Prostate gland (tissue), 2 donors: ENCODE data around the gene RC3H2. TPM values are rescaled to one million over a fixed set of nuclear protein-coding genes. Genes with fewer than 3 reads are reported as not detected.

Experiments used
- DNase-seq: peaks from one replicate; pipeline ENCODE4 v3.0.0-alpha.2; 2019; ENCODE audit warnings: low spot score
- H3K27ac ChIP-seq, 2 donors: fragments of 200-600 bp; sonication (generic); 2 replicates each; pipeline ENCODE4 v1.5.1; 2017 to 2019
- H3K27me3 ChIP-seq: fragments of 200-600 bp; sonication (generic); replicated peaks from 2 replicates; pipeline ENCODE4 v1.5.1; 2019; ENCODE audit not compliant: insufficient read depth
- H3K36me3 ChIP-seq, 2 donors: fragments of 200-600 bp; sonication (generic); 1 replicate in 1 of 2; 2 replicates in 1 of 2; pipeline versions ENCODE4 v1.5.1 to v1.8.1; 2017 to 2019
- H3K4me1 ChIP-seq: fragments of 200-600 bp; sonication (generic); replicated peaks from 2 replicates; pipeline ENCODE4 v1.5.1; 2019
- H3K4me3 ChIP-seq, 2 donors: fragments of 200-600 bp; sonication (generic); 2 replicates each; pipeline ENCODE4 v1.5.1; 2017 to 2019
- H3K9me3 ChIP-seq: fragments of 200-600 bp; sonication (generic); 2 replicates; pipeline ENCODE4 v1.5.1; 2017
- POLR2A ChIP-seq: fragments of 450-650 bp; IDR thresholded peaks from one replicate; pipeline ENCODE4 v1.6.1; 2016; ENCODE audit warnings: antibody characterized with exemption, mild to moderate bottlenecking
- POLR2AphosphoS5 ChIP-seq: sonication (generic); formaldehyde crosslinking; IDR thresholded peaks from one replicate; pipeline ENCODE4 v1.6.1; 2017; ENCODE audit warnings: antibody characterized with exemption
- WGBS: methylation state at CpG from one replicate; pipeline ENCODE4 v1.1.5; 2018; 5-methylcytosine and 5-hydroxymethylcytosine counted together
- intact Hi-C: fragments of 100-400 bp; cut with DNase I; formaldehyde crosslinking; loops from one replicate; pipeline ENCODE4 v1.14.2; 2022
- total RNA-seq, 2 donors: library from RNA; depleted of rRNA; stranded (reverse); fragments of >200 nt; gene quantifications; one replicate each; pipeline ENCODE4 v1.1.0, GENCODE V29; 2016
- TF ChIP-seq, protein P1 (sequence below), 4 experiments: fragments of 200-600 bp in 2 of 4; fragments of 450-650 bp in 2 of 4; sonication (generic) in 2 of 4; IDR thresholded peaks; 1 replicate in 3 of 4; 2 replicates in 1 of 4; pipeline ENCODE4 v1.5.1; 2016 to 2019; ENCODE audit warnings: antibody characterized with exemption in 4 of 4, mild to moderate bottlenecking in 2 of 4, moderate library complexity in 2 of 4

RC3H2 gene
- total RNA-seq, 2 donors from 2014 or later, result 25.8 to 47.9 TPM

- H3K27me3 ChIP-seq, result no peaks in the 10 kb centered on the region
- intact Hi-C loops, result no loop called here
- no peaks in the 10 kb centered on the region for H3K9me3 ChIP-seq
- TF ChIP-seq, protein P1, sequence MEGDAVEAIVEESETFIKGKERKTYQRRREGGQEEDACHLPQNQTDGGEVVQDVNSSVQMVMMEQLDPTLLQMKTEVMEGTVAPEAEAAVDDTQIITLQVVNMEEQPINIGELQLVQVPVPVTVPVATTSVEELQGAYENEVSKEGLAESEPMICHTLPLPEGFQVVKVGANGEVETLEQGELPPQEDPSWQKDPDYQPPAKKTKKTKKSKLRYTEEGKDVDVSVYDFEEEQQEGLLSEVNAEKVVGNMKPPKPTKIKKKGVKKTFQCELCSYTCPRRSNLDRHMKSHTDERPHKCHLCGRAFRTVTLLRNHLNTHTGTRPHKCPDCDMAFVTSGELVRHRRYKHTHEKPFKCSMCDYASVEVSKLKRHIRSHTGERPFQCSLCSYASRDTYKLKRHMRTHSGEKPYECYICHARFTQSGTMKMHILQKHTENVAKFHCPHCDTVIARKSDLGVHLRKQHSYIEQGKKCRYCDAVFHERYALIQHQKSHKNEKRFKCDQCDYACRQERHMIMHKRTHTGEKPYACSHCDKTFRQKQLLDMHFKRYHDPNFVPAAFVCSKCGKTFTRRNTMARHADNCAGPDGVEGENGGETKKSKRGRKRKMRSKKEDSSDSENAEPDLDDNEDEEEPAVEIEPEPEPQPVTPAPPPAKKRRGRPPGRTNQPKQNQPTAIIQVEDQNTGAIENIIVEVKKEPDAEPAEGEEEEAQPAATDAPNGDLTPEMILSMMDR (IDR thresholded peaks at IDR 0.05), result no peak
- TF ChIP-seq POLR2A (no peak), POLR2AphosphoS5 (no peak)
- no peak overlapping the region for H3K4me3 ChIP-seq
- DNase-seq, result no peak
- 36% methylated on average over 3 of the region's 3 CpGs for WGBS
- H3K36me3 ChIP-seq, result no peaks in the 10 kb centered on the region
- H3K4me1 ChIP-seq, result peaks cover 12% of the 10 kb centered on the region
- H3K27ac ChIP-seq, result peak overlapping the region; percentile 7 to 13
Observed at GRCh38 chr9:122948313-122948712, 43.2 kb upstream of the RC3H2 start.

DNA sequence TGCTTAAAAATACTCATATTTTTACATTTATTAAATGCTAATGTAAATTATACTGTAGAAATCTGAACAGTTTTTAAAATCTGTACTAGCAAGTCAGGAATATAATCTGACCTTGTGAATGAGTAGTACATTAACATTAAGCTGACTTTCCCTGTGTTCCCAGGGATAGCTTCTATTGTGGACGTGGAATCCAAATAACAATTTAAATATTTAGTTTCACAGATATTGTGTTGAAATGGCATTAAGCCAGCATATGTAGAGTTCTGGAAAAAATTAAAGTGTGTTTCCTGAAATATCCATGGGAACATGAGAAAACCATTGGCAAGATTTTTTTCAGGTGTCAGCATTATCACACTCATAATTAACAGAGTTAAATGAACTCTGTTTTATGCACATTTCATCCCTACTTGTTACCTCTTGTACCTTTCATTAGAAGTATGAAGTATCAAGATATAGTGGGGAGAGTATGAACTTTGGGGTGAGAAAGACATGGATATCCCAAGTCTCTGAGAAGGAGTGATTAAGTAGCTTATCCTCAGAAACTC, 41.4 kb upstream of the RC3H2 start:
- TF ChIP-seq, protein P1 (IDR thresholded peaks at IDR 0.05), result no peak
- DNase-seq, result no peak
- Histone ChIP-seq H3K27ac (no peak overlapping the region), H3K4me1 (peaks cover 12% of the 10 kb centered on the region), H3K36me3 (no peaks in the 10 kb centered on the region), H3K4me3 (no peak overlapping the region), H3K9me3 (no peaks in the 10 kb centered on the region), H3K27me3 (no peaks in the 10 kb centered on the region)
- intact Hi-C loops, result no loop called here
- 66% methylated on average over 1 of the region's 1 CpG for WGBS

DNA sequence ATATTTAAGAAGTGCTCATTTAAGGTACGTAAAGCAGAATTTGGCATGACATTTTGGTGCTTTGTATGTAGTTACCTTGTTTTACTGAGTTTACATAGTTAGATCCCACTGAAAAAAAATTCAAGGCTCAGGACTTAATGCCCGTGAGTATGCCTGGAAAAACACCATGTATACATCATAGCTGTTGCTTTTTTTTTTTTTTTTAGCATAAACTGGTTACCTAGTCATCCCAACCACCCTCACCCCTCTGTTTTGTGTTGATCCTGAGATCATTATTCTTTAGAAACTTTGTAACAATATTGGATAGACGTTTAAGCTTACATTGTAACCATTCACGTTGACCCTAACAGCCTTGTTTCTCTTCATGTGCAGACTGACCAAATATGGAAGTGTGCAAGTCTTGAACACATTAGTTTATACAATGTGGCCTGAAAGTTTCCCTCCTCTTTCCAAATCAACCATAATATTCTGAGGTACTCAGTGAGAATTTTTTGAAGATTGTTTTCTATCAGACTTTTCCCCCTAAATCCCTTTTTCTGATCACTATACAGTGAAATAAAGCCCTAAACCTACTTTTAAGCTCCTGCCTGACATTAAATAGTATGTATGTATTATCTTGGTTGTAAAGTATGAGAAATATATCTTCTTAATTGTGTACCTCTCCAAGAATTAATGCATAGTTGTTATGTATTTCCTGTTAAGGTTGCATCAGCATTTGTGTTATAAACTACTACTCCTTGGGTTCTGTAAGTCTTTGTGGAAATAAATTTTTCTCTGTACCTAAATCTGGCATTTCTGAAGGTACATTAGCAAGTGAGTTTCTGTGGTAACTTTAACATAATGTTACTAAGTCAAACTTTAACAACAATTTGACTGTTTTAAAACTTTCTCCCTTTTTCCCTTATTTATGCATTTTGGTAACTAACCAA, 40.1 kb upstream of the RC3H2 start:
- no peaks in the 10 kb centered on the region for H3K36me3 ChIP-seq
- H3K4me3 ChIP-seq, result no peak overlapping the region
- peaks cover 15% of the 10 kb centered on the region for H3K4me1 ChIP-seq
- WGBS, result 54% methylated on average over 4 of the region's 4 CpGs
- H3K9me3 ChIP-seq, result no peaks in the 10 kb centered on the region
- DNase-seq, result no peak
- TF ChIP-seq, protein P1 (IDR thresholded peaks at IDR 0.05), result no peak
- no peak for TF ChIP-seq POLR2A
- no peak for TF ChIP-seq POLR2AphosphoS5
- H3K27ac ChIP-seq, result no peak overlapping the region
- H3K27me3 ChIP-seq, result no peaks in the 10 kb centered on the region
- intact Hi-C loops, result loop anchor here (5.0 kb wide), 1 partner anchor 38 kb away; the partner anchor contains the start of gene RC3H2

GRCh38 chr9:122941582-122942234, 36.5 kb upstream of the RC3H2 start:
- Histone ChIP-seq H3K27me3 (no peaks in the 10 kb centered on the region), H3K36me3 (no peaks in the 10 kb centered on the region), H3K27ac (peak overlapping the region; percentile 98 to 99), H3K4me1 (peaks cover 10% of the 10 kb centered on the region), H3K4me3 (peak overlapping the region; percentile 83 to 91), H3K9me3 (no peaks in the 10 kb centered on the region)
- DNase-seq, result peak; percentile 37
- intact Hi-C loops, result loop anchor here (5.0 kb wide), 1 partner anchor 34 kb away; the partner anchor contains the start of gene RC3H2
- 4% methylated on average over 17 of the region's 17 CpGs for WGBS
- peak; percentile 52 for TF ChIP-seq POLR2AphosphoS5
- TF ChIP-seq, protein P1 (IDR thresholded peaks at IDR 0.05), result no peak
